BE2C (cell line): ENCODE measurements around the gene METTL14.
A peak's percentile ranks its signal among the peaks of the same experiment; 100 is the strongest.

Experiments used
- DNase-seq: peaks from one replicate; pipeline ENCODE4 v3.0.0-alpha.2; 2020
- H3K27me3 ChIP-seq: fragments of 250-450 bp; sonication (Bioruptor Pico); 2 replicates; pipeline ENCODE4 v1.5.1; 2020; ENCODE audit warnings: mild to moderate bottlenecking
- H3K36me3 ChIP-seq: fragments of 250-450 bp; sonication (Bioruptor Pico); 2 replicates; pipeline ENCODE4 v1.5.1; 2020; ENCODE audit warnings: mild to moderate bottlenecking
- H3K4me1 ChIP-seq: fragments of 250-450 bp; sonication (Bioruptor Pico); 2 replicates; pipeline ENCODE4 v1.5.1; 2020
- H3K4me3 ChIP-seq: 2 replicates; pipeline ENCODE4 v1.5.1; 2011; ENCODE audit warnings: low read depth, low read length
- H3K9me3 ChIP-seq: fragments of 250-450 bp; sonication (Bioruptor Pico); 2 replicates; pipeline ENCODE4 v1.5.1; 2020
- TF ChIP-seq, protein P1 (sequence below): IDR thresholded peaks from 2 replicates; pipeline ENCODE4 v1.5.1; 2012; ENCODE audit warnings: mild to moderate bottlenecking, low read depth, low read length

The METTL14 gene

DNA sequence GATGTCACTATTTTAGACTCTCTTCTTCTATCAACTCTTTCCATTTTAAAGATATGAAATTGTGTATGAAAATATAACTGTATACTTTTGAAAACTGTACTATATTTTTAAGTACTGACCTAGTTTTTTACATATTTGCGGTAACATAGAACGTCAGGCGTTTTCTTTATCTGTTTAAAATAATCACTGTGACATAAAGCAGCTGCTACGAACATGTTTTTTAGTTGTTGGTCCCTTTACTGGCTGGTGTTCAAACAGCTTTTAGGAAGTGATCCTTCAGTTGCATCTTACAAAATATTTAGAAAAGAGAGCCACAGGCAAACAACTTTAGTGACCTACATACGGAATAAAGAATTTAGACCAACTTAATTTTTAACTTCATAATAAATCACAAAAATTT lies 73.1 kb downstream of the METTL14 start:
- H3K9me3 ChIP-seq = no peaks in the 10 kb centered on the region
- H3K4me3 ChIP-seq = no peak overlapping the region
- peaks cover 58% of the 10 kb centered on the region for H3K4me1 ChIP-seq
- DNase-seq = no peak
- TF ChIP-seq, protein P1, sequence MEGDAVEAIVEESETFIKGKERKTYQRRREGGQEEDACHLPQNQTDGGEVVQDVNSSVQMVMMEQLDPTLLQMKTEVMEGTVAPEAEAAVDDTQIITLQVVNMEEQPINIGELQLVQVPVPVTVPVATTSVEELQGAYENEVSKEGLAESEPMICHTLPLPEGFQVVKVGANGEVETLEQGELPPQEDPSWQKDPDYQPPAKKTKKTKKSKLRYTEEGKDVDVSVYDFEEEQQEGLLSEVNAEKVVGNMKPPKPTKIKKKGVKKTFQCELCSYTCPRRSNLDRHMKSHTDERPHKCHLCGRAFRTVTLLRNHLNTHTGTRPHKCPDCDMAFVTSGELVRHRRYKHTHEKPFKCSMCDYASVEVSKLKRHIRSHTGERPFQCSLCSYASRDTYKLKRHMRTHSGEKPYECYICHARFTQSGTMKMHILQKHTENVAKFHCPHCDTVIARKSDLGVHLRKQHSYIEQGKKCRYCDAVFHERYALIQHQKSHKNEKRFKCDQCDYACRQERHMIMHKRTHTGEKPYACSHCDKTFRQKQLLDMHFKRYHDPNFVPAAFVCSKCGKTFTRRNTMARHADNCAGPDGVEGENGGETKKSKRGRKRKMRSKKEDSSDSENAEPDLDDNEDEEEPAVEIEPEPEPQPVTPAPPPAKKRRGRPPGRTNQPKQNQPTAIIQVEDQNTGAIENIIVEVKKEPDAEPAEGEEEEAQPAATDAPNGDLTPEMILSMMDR = no peak
- H3K36me3 ChIP-seq = peaks cover 17% of the 10 kb centered on the region
- H3K27me3 ChIP-seq = no peaks in the 10 kb centered on the region

DNA sequence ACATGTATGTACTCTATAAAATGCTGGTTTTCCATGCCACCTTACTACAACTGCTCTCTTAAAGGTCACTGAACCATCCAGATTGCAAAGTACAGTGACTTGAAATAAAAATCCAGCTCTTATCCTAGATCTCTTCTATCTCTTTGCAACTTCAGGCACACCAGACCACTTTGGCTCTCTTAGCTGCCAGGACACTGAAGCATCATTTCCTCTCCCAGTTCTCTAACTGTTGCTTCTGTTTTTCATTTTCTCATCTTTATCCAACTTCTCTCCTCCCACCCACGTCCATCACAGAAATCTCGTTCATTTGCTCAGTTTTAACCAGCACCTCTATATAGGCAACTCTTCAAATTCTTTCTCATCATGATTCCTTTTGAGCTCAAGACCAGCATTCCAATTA lies 74.3 kb downstream of the METTL14 start:
- Histone ChIP-seq H3K36me3 (peaks cover 29% of the 10 kb centered on the region), H3K4me1 (peaks cover 63% of the 10 kb centered on the region), H3K4me3 (no peak overlapping the region), H3K9me3 (no peaks in the 10 kb centered on the region), H3K27me3 (no peaks in the 10 kb centered on the region)
- DNase-seq = peak; percentile 32
- TF ChIP-seq, protein P1 = no peak

DNA sequence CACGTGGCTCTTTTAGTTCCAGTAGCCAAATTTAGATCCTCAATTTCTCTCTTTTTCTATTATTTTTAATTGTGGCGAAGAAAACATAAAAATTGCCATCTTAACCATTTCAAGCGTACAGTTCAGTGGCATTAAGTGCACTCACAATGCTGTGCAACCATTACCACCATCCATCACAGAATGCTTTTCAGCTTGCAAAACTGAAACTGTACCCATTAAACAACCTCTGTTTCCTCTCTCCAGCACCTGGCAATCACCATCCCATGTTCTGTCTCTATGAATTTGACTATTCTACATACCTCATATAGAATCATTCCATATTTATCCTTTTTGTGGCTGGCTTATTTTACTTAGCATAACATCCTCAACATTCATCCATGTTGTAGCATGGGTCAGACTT lies 74.9 kb downstream of the METTL14 start:
- Histone ChIP-seq H3K9me3 (no peaks in the 10 kb centered on the region), H3K27me3 (no peaks in the 10 kb centered on the region), H3K4me1 (peaks cover 65% of the 10 kb centered on the region), H3K36me3 (peaks cover 34% of the 10 kb centered on the region), H3K4me3 (no peak overlapping the region)
- TF ChIP-seq, protein P1 = no peak
- DNase-seq = no peak

DNA sequence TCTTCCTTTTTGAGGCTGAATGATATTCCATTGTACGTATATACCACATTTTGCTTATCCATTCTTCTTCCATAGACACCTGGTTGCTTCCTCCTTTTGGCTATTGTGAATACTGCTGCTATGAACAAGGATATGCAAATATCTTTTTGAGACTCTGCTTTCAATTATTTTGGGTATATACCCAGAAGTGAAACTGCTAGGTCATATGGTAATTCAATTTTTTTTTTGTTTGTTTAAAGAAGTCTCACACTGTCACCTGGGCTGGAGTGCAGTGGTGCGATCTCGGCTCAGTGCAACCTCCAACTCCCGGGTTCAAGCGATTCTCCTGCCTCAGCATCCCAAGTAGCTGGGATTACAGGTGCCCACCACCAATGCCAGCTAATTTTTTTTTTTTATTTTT lies 75.3 kb downstream of the METTL14 start:
- no peaks in the 10 kb centered on the region for H3K27me3 ChIP-seq
- TF ChIP-seq, protein P1 = no peak
- peaks cover 69% of the 10 kb centered on the region for H3K4me1 ChIP-seq
- no peak overlapping the region for H3K4me3 ChIP-seq
- H3K36me3 ChIP-seq = peaks cover 36% of the 10 kb centered on the region
- H3K9me3 ChIP-seq = no peaks in the 10 kb centered on the region
- DNase-seq = no peak

DNA sequence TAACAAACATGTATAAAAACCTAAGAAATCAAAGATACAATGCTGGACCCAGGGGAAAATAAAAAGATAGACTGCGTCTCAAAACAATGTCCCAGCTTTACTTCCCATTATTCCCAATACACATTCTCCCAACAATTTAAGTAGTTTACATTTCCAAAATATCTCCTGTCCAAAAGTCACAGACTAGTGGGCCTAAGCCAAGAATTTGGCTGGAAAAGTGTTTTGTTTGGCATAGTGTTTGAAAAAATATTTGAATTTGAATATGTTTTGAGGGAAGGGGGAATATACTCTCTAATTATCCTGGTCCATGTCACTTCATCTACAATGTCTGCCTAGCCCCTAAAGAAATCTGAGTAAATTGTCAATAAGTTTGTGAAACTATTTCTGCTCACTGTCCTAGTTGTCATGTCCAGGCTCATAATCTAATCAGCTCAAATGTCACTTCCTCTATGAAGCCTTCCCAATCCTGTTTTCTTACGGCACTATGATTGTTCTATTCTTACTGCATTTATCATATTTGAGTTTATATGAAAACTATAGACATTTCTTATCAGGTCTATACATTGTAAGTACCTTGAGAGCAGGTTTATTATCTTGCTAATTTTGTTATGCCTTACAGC lies 76.3 kb downstream of the METTL14 start:
- Histone ChIP-seq H3K36me3 (peaks cover 41% of the 10 kb centered on the region), H3K4me3 (no peak overlapping the region), H3K27me3 (no peaks in the 10 kb centered on the region), H3K4me1 (peaks cover 67% of the 10 kb centered on the region), H3K9me3 (no peaks in the 10 kb centered on the region)
- no peak for DNase-seq
- TF ChIP-seq, protein P1 = no peak

DNA sequence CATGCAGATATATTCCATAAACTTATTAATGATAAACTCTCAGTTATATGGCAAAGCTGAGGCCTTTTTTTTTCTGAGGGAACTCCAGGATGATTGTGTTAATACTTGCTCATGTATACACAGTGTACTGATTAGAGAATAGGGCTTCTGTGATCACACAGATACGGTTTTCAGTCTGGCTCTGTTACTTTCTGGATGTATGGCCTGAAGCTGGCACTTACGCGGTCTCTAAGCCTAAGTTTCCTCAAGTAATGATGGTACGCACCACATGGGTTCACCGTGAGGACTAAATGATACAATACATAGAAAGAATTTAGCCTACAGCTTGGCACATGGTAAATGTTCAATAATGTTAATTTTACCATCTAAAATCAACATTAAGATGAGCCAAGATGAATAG lies 77.0 kb downstream of the METTL14 start:
- Histone ChIP-seq H3K4me3 (no peak overlapping the region), H3K9me3 (no peaks in the 10 kb centered on the region), H3K4me1 (peaks cover 67% of the 10 kb centered on the region), H3K27me3 (no peaks in the 10 kb centered on the region), H3K36me3 (peaks cover 42% of the 10 kb centered on the region)
- peak; percentile 42 for DNase-seq
- TF ChIP-seq, protein P1 = no peak
